HuH-7.5 (cell line): ENCODE data around the gene STAT3.
"Not testable (repeated sequence)": the region's sequence is repeated elsewhere in the genome, so short reads cannot be mapped to it uniquely, and the experiment has no call there.

Experiments used
- DNase-seq: peaks from one replicate; pipeline ENCODE4 v3.0.0; 2011; ENCODE audit warnings: low spot score

Gene STAT3

GRCh38 chr17:42313773-42314566 is 74.3 kb downstream of the STAT3 start:
- DNase-seq, result no peak

DNA sequence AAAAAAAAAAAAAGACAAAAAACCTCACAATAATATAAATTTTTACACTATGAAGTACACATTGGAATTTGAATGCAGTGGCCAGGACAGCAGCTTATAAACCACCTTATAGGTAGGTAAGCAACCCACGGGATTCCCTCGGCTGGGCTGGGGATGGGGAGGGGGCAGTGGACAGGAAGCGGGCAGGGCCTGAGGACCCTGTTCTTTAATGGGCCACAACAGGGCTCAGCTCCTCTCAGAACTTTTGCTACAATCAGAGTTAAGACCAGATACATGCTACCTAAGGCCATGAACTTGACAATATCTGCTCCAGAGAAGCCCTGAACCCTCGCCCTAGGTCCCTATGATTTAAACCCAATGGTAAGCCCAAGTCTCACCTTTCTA is 74.9 kb downstream of the STAT3 start:
- no peak for DNase-seq

- DNase-seq, result peak; percentile 74
Measured at GRCh38 chr17:42312285-42313130, 75.7 kb downstream of the STAT3 start.

DNA sequence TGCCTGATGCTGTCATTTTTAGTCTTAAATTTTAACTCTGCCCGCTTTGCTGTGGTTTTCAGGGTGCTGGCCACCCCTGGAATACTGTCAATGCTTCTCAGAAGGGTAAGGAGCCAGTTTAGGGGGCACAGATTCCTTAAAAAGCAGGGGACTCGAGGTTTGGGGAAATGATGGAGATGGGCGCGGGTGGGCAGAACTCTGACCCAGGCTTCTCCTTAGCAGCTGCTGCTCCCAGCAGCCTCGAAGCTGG is 76.3 kb downstream of the STAT3 start:
- no peak for DNase-seq

DNA sequence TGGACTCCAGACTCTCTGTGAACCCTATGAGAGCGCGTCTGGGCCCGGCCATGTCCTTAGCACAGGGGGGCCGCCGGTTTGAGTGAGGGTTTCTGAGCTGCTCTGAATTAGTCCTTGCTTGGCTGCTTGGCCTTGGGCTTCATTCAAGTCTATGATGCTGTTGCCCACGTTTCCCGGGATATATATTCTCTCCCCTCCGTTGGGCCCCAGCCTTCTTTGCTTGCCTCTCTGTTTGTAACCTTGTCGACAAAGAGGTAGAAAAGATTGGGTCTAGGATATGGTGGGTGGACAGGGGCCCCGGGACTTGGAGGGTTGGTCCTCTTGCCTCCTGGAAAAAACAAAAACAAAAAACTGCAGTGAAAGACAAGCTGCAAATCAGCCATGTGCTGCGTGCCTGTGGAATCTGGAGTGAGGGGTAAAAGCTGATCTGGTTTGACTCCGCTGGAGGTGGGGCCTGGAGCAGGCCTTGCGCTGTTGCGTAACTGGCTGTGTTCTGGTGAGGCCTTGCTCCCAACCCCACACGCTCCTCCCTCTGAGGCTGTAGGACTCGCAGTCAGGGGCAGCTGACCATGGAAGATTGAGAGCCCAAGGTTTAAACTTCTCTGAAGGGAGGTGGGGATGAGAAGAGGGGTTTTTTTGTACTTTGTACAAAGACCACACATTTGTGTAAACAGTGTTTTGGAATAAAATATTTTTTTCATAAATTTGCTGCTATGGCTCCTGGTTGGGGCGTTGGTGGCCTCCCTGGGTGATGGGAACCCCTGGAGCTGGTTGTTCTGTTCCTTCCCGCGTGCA is 76.8 kb downstream of the STAT3 start:
- peak; percentile 91 for DNase-seq

- DNase-seq, result no peak
Measured at GRCh38 chr17:42310787-42311215, 77.4 kb downstream of the STAT3 start.

- no peak for DNase-seq
Measured at GRCh38 chr17:42309986-42310786, 78.1 kb downstream of the STAT3 start.

DNA sequence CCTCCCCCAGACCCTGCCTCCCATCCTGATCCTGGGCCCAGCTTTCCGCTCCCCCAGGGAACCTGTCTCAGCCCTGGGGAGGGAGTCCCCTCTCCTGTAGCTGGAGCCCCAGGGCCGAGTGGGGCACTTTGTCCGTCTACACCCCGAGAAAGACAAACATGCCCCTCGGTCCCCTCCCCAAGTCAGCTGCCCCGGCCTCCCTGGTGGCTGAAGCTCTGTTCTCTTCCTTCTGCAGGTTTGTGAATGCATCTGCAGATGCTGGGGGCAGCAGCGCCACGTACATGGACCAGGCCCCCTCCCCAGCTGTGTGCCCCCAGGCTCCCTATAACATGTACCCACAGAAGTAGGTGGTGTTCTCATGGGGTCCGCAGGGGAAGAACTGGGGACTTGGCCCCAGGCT is 79.1 kb downstream of the STAT3 start:
- no peak for DNase-seq

DNA sequence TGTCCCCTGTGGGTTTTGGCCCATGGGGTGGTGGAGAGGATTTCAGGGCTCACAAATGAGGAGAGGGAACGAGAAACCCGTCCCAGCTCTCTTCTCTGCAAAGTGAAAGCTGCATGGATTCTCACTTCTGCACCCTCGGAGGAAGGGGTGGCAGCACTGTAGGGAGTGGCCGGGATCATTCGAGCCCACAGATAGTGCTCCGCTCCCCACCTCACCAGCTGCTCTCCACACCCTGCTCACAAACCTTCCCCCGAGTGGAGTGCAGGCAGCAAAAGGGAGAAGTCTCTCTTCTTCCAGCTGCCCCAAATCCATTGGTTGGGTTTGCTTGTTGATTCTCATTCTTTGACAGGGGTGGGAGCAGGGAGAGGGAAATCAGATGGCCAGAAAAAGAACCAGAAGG is 79.8 kb downstream of the STAT3 start:
- DNase-seq, result no peak

- no peak for DNase-seq
Measured at GRCh38 chr17:42307362-42307927, 80.8 kb downstream of the STAT3 start.

DNA sequence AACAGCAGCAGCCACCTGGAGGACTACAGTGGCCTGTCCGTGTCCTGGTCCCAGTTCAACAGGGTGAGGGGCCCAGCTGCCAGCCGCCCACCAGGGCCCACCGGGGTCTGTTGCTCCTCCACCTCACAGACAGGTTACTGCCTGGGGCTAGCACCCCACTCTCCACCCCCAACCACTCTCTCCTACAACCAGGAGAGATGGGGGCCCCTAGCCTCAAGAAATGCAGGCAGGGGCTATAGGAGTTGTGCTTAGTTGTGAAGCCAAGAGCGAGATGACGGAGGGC is 81.9 kb downstream of the STAT3 start:
- no peak for DNase-seq

GRCh38 chr17:42305543-42306384 is 82.5 kb downstream of the STAT3 start:
- DNase-seq, result no peak

DNA sequence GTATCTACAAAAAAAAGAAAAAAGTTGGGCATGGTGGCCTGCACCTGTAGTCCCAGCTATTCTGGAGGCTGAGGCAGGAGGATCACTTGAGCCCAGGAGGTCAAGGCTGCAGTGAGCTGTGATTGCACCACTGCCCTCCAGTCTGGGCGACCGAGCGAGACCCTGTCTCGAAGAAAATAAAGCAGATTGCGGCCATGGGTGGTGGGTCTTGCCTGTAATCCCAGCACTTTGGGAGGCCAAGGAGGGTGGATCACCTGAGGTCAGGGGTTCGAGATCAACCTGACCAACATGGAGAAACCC is 83.3 kb downstream of the STAT3 start:
- DNase-seq, result not testable (repeated sequence)

GRCh38 chr17:42304187-42305030 is 83.8 kb downstream of the STAT3 start:
- DNase-seq, result no peak

DNA sequence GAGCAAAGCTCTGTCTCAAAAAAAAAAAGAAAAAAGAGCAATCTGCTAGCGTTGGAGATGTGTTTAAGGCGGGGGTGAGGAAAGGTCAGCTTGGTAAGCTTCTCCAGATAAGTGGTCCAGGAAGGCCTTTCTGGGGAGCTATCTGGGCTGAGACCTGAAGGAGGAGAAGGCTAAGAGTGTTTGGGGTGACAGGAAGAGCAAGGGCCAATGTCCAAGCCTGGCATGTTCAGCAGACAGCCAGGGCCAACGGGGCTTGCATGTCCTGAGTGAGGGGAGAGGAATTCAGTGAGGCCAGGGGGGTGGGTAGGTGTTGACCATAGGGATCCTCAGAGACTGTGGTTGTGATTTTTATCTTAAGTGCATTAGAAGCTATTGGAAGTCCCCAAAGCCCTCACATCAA is 84.5 kb downstream of the STAT3 start:
- no peak for DNase-seq

DNA sequence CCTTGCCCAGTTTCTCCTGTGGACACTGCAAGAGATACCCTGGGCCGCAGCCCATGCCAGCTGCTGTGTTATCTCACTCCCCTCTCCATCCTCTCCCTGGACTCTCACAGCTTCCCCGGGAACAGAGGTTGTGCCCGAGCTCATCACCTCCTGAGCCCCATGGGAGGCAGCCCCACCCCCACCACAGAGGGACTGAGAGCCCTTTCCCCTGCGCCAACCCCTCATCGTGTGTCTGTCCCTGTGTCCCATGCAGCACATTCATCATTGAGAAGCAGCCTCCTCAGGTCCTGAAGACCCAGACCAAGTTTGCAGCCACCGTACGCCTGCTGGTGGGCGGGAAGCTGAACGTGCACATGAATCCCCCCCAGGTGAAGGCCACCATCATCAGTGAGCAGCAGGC is 87.2 kb downstream of the STAT3 start:
- no peak for DNase-seq

DNA sequence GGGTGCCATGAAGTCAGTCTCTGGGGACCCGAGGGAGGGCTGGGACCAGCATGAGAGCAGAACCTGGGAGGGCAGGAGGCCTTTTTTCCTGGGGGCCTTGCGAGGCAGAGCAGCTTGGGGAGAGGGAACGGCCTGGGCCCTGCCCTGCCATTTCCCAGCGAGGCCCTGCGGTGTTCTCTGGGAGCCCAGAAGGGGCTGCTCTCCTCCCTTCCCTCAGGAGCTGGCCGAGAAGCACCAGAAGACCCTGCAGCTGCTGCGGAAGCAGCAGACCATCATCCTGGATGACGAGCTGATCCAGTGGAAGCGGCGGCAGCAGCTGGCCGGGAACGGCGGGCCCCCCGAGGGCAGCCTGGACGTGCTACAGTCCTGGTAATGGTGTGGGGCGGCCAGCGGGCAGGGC is 88.3 kb downstream of the STAT3 start:
- DNase-seq, result not testable (repeated sequence)

GRCh38 chr17:42299361-42299760 is 88.9 kb downstream of the STAT3 start:
- not testable (repeated sequence) for DNase-seq

GRCh38 chr17:42297775-42298174 is 90.5 kb downstream of the STAT3 start:
- DNase-seq, result not testable (repeated sequence)

GRCh38 chr17:42296012-42296411 is 92.2 kb downstream of the STAT3 start:
- DNase-seq, result no peak
